Thyroid gland (tissue), 4 donors: ENCODE data around the gene GLIPR2.

Experiments used
- POLR2A ChIP-seq, 2 donors: fragments of 450-650 bp; IDR thresholded peaks; one replicate each; pipeline ENCODE4 v1.6.1; 2017; ENCODE audit warnings: antibody characterized with exemption in 2 of 2, mild to moderate bottlenecking in 2 of 2, moderate library complexity in 1 of 2
- TF ChIP-seq, protein P1 (sequence below), 6 experiments: fragments of 200-600 bp in 3 of 6; fragments of 450-650 bp in 3 of 6; sonication (generic) in 3 of 6; IDR thresholded peaks; one replicate each; pipeline ENCODE4 v1.5.1; 2016 to 2019; ENCODE audit warnings: antibody characterized with exemption in 6 of 6, mild to moderate bottlenecking in 2 of 6, inconsistent platforms in 1 of 6, moderate library complexity in 1 of 6

DNA sequence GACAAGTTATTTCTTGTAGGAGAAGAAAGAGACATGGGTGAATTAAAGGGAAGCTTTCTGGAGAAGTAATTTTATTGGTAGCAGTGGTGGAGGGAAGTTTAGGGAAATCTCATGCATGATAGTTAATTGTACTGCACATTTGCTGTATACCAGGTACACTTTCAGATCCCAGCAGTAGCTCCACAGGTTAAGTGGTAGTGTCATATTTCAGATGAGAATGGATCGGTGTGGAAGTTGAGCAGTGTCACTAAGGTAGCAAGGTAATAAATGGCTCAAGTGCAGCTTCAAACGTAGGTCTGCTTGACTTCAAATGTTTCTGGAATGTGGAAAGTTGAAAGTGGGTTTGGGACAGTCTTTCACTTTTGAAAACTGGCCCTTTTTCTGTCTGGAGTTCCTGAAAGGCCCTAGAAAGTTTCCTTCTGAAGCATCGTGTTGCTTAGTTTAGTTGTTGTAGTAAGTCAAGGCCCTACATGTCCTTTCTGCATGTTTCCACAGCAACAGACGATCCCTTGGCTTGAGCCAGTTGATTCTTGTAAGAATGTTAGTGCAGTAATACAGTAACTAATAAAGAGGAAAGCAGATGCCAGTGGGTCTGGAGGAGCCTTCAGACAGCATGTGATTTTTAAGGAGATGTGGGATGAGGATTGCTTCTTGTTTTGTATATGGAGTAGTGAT is 57.9 kb downstream of the GLIPR2 start:
- TF ChIP-seq, protein P1, sequence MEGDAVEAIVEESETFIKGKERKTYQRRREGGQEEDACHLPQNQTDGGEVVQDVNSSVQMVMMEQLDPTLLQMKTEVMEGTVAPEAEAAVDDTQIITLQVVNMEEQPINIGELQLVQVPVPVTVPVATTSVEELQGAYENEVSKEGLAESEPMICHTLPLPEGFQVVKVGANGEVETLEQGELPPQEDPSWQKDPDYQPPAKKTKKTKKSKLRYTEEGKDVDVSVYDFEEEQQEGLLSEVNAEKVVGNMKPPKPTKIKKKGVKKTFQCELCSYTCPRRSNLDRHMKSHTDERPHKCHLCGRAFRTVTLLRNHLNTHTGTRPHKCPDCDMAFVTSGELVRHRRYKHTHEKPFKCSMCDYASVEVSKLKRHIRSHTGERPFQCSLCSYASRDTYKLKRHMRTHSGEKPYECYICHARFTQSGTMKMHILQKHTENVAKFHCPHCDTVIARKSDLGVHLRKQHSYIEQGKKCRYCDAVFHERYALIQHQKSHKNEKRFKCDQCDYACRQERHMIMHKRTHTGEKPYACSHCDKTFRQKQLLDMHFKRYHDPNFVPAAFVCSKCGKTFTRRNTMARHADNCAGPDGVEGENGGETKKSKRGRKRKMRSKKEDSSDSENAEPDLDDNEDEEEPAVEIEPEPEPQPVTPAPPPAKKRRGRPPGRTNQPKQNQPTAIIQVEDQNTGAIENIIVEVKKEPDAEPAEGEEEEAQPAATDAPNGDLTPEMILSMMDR (IDR thresholded peaks at IDR 0.05) = no peak
- TF ChIP-seq POLR2A (IDR thresholded peaks at IDR 0.05) = no peak
